HCT116 (cell line): ENCODE results near the gene SIRPB1. TPM values are rescaled to one million over a fixed set of nuclear protein-coding genes. Genes with fewer than 3 reads are reported as not detected.

Experiments used
- ATAC-seq: fragments of 200-7000 bp; cut with Tn5 transposase; 2 replicates; pipeline ENCODE4 v1.9.1; 2020; ENCODE audit warnings: mild to moderate bottlenecking, moderate library complexity
- BruUV-seq: library from RNA; stranded (reverse); fragments of 400-500 nt; replicated peaks from 2 replicates; lab custom pipeline; 2021; lab: Mats Ljungman, UMichigan
- CTCF ChIA-PET: fragments of 300-600 bp; sonication (Branson Sonifier 250); formaldehyde crosslinking; loops from one replicate; lab custom pipeline; 2021; ENCODE audit warnings: antibody characterized with exemption; lab: Charles Lee
- POLR2A ChIA-PET: fragments of 300-600, 350-600 bp; sonication (Branson Sonifier 250); formaldehyde crosslinking; loops from one replicate; lab custom pipeline; 2021; ENCODE audit warnings: antibody characterized with exemption; lab: Charles Lee
- RAD21 ChIA-PET, 2 experiments: fragments of 300-600 bp; sonication (Branson Sonifier 250); formaldehyde crosslinking; loops; one replicate each; lab custom pipeline; 2023; ENCODE audit warnings: low total read pairs in 2 of 2; ENCODE audit not compliant: uncharacterized antibody in 2 of 2, unreplicated experiment in 2 of 2, low non-redundant PET in 1 of 2; lab: Charles Lee
- DNase-seq: peaks from one replicate; pipeline ENCODE4 v3.0.0-alpha.2; 2010; ENCODE audit warnings: low read depth, low spot score
- H2AFZ ChIP-seq: fragments of 200-600 bp; shearing (Covaris generic), sonication (generic); 2 replicates; pipeline ENCODE4 v1.6.1; 2017; ENCODE audit warnings: low read depth, mixed run types, mixed read lengths, antibody characterized with exemption, low read length; ENCODE audit not compliant: poor library complexity, severe bottlenecking
- H3K27ac ChIP-seq: 2 replicates; pipeline ENCODE4 v1.5.1; 2012; ENCODE audit warnings: low read depth, low read length
- H3K27me3 ChIP-seq: fragments of 200-600 bp; sonication (generic); 2 replicates; pipeline ENCODE4 v1.6.1; 2016; ENCODE audit warnings: mixed run types, low read length, mixed read lengths; ENCODE audit not compliant: insufficient read depth
- H3K36me3 ChIP-seq, 2 experiments: fragments of 200-500 bp in 1 of 2; fragments of 200-600 bp in 1 of 2; sonication (Bioruptor generic) in 1 of 2; sonication (generic) in 1 of 2; 2 replicates each; pipeline versions ENCODE4 v1.5.1 to v1.6.1; 2014 to 2016; ENCODE audit warnings: low read length in 2 of 2, inconsistent platforms in 1 of 2, mixed read lengths in 1 of 2, mixed run types in 1 of 2; ENCODE audit not compliant: insufficient read depth in 2 of 2, control insufficient read depth in 1 of 2
- H3K4me1 ChIP-seq, 2 experiments: fragments of 200-600 bp in 1 of 2; sonication (generic) in 1 of 2; 2 replicates each; pipeline versions ENCODE4 v1.5.1 to v1.6.1; 2012 to 2017; ENCODE audit warnings: low read length in 2 of 2, inconsistent platforms in 1 of 2, mild to moderate bottlenecking in 1 of 2, mixed read lengths in 1 of 2, mixed run types in 1 of 2, moderate library complexity in 1 of 2; ENCODE audit not compliant: insufficient read depth in 2 of 2, control insufficient read depth in 1 of 2
- H3K4me2 ChIP-seq: fragments of 200-600 bp; sonication (generic); 2 replicates; pipeline ENCODE4 v1.6.1; 2017; ENCODE audit warnings: mixed run types, low read length, mixed read lengths
- H3K4me3 ChIP-seq, 2 experiments: fragments of 200-600 bp in 1 of 2; sonication (generic) in 1 of 2; replicated peaks in 1 of 2; 2 replicates each; pipeline ENCODE4 v1.5.1; 2011 to 2016; ENCODE audit warnings: low read length in 2 of 2, control low read depth in 1 of 2, low read depth in 1 of 2, mild to moderate bottlenecking in 1 of 2, mixed read lengths in 1 of 2, mixed run types in 1 of 2
- H3K79me2 ChIP-seq: fragments of 200-600 bp; sonication (generic); 2 replicates; pipeline ENCODE4 v1.6.1; 2017; ENCODE audit warnings: mild to moderate bottlenecking, mixed run types, low read length, moderate library complexity, mixed read lengths; ENCODE audit not compliant: insufficient read depth
- H3K9ac ChIP-seq: fragments of 200-600 bp; sonication (generic); 2 replicates; pipeline ENCODE4 v1.6.1; 2016; ENCODE audit warnings: low read length, mixed read lengths
- H3K9me2 ChIP-seq: fragments of 200-600 bp; sonication (generic), shearing (Covaris generic); 2 replicates; pipeline ENCODE4 v1.6.1; 2017; ENCODE audit warnings: mixed run types, mild to moderate bottlenecking, moderate library complexity; ENCODE audit not compliant: insufficient read depth
- H3K9me3 ChIP-seq, 2 experiments: fragments of 200-500 bp in 1 of 2; fragments of 200-600 bp in 1 of 2; sonication (Bioruptor generic) in 1 of 2; sonication (generic) in 1 of 2; 2 replicates each; pipeline ENCODE4 v1.6.1; 2014 to 2017; ENCODE audit warnings: low read length in 2 of 2, mixed read lengths in 2 of 2, inconsistent platforms in 1 of 2, low read depth in 1 of 2, mild to moderate bottlenecking in 1 of 2, mixed run types in 1 of 2, moderate library complexity in 1 of 2; ENCODE audit not compliant: control insufficient read depth in 1 of 2, insufficient read depth in 1 of 2
- H4K20me1 ChIP-seq: fragments of 200-600 bp; sonication (generic), shearing (Covaris generic); 2 replicates; pipeline ENCODE4 v1.6.1; 2017; ENCODE audit warnings: mixed run types, mild to moderate bottlenecking, moderate library complexity; ENCODE audit not compliant: insufficient read depth
- CBX3 ChIP-seq: IDR thresholded peaks from 2 replicates; pipeline ENCODE4 v1.6.1; 2012; ENCODE audit warnings: low read depth
- CEBPB ChIP-seq: IDR thresholded peaks from 2 replicates; pipeline ENCODE4 v1.6.1; 2012; ENCODE audit warnings: low read depth
- EGR1 ChIP-seq: IDR thresholded peaks from 2 replicates; pipeline ENCODE4 v1.6.1; 2012; ENCODE audit warnings: low read depth
- ELF1 ChIP-seq: IDR thresholded peaks from 2 replicates; pipeline ENCODE4 v1.6.1; 2012; ENCODE audit warnings: low read depth, borderline replicate concordance
- EZH2phosphoT487 ChIP-seq: fragments of 200-600 bp; IDR thresholded peaks from 2 replicates; pipeline ENCODE4 v1.6.1; 2018; ENCODE audit warnings: antibody characterized with exemption, borderline replicate concordance
- JUND ChIP-seq: IDR thresholded peaks from 2 replicates; pipeline ENCODE4 v1.6.1; 2012
- POLR2A ChIP-seq: IDR thresholded peaks from 2 replicates; pipeline ENCODE4 v1.7.0; 2011; ENCODE audit warnings: borderline replicate concordance; ENCODE audit not compliant: insufficient read depth, insufficient read length; ENCODE audit errors: extremely low read depth
- POLR2AphosphoS5 ChIP-seq: IDR thresholded peaks from 2 replicates; pipeline ENCODE4 v1.6.1; 2011; ENCODE audit warnings: mild to moderate bottlenecking, low read depth, low read length, moderate library complexity
- RAD21 ChIP-seq: IDR thresholded peaks from 2 replicates; pipeline ENCODE4 v1.6.1; 2012; ENCODE audit warnings: low read depth, mild to moderate bottlenecking
- TCF7L2 ChIP-seq: IDR thresholded peaks from 2 replicates; pipeline ENCODE4 v1.7.0; 2011; ENCODE audit warnings: borderline replicate concordance, inconsistent platforms; ENCODE audit not compliant: insufficient read depth, insufficient read length; ENCODE audit errors: extremely low read depth
- ZFX ChIP-seq: fragments of 450-650 bp; IDR thresholded peaks from 2 replicates; pipeline ENCODE4 v1.6.1; 2017
- ZNF274 ChIP-seq: fragments of 200-500 bp; sonication (Bioruptor generic); IDR thresholded peaks from 2 replicates; pipeline ENCODE4 v1.6.1; 2014; ENCODE audit warnings: mild to moderate bottlenecking, low read depth, low read length, inconsistent platforms
- intact Hi-C: fragments of 100-400 bp; cut with micrococcal nuclease; formaldehyde crosslinking; loops from 2 replicates; pipeline ENCODE4 v1.10.0; 2022
- total RNA-seq: library from RNA; stranded (reverse); gene quantifications from one replicate; pipeline ENCODE4 v1.2.1, GENCODE V29; 2021; ENCODE audit not compliant: unreplicated experiment
- TF ChIP-seq, protein P1 (sequence below): IDR thresholded peaks from 2 replicates; pipeline ENCODE4 v1.6.1; 2012
- TF ChIP-seq, protein P2 (sequence below): IDR thresholded peaks from 2 replicates; pipeline ENCODE4 v1.6.1; 2012
- TF ChIP-seq, protein P3 (sequence below): IDR thresholded peaks from 2 replicates; pipeline ENCODE4 v1.6.1; 2012; ENCODE audit warnings: low read depth
- TF ChIP-seq, protein P4 (sequence below): IDR thresholded peaks from 2 replicates; pipeline ENCODE4 v1.6.1; 2011; ENCODE audit warnings: mild to moderate bottlenecking, low read length, moderate library complexity; ENCODE audit not compliant: insufficient replicate concordance; ENCODE audit errors: extremely low read depth

SIRPB1 gene
- total RNA-seq, 1 experiment from 2014 or later, result 1.9 TPM

- Histone ChIP-seq H3K27me3 (peaks cover 17% of the 10 kb centered on the region; the same call in 1 of the 2 replicates), H4K20me1 (no peaks in the 10 kb centered on the region), H3K27ac (no peak overlapping the region), H3K79me2 (no peaks in the 10 kb centered on the region), H3K9me3 (no peaks in the 10 kb centered on the region), H3K9me2 (no peaks in the 10 kb centered on the region), H3K4me2 (no peak overlapping the region), H3K4me1 (no peaks in the 10 kb centered on the region), H3K9ac (no peak overlapping the region), H2AFZ (no peak overlapping the region), H3K4me3 (no peak overlapping the region), H3K36me3 (no peaks in the 10 kb centered on the region)
- ATAC-seq (no peak), DNase-seq (no peak)
- ChIA-PET CTCF (no interaction called here), POLR2A (no interaction called here), RAD21 (no interaction called here)
- intact Hi-C loops, result no loop called here
- BruUV-seq, result no TSS peak
- no peak for TF ChIP-seq RAD21
- TF ChIP-seq, all 23 proteins: peak for 0
Measured at GRCh38 chr20:1667502-1668085, 47.8 kb upstream of the SIRPB1 start.

- H3K27me3 ChIP-seq, result peaks cover 24% of the 10 kb centered on the region; the same call in 1 of the 2 replicates
- BruUV-seq, result no TSS peak
- H3K9me2 ChIP-seq, result no peaks in the 10 kb centered on the region
- H3K4me2 ChIP-seq, result no peak overlapping the region
- no peaks in the 10 kb centered on the region for H3K4me1 ChIP-seq
- no peaks in the 10 kb centered on the region for H3K36me3 ChIP-seq
- ATAC-seq (no peak), DNase-seq (no peak)
- ChIA-PET CTCF (no interaction called here), RAD21 (no interaction called here), POLR2A (no interaction called here)
- H2AFZ ChIP-seq, result no peak overlapping the region
- H3K9me3 ChIP-seq, result no peaks in the 10 kb centered on the region
- no peak overlapping the region for H3K4me3 ChIP-seq
- no peak overlapping the region for H3K27ac ChIP-seq
- no peaks in the 10 kb centered on the region for H3K79me2 ChIP-seq
- H4K20me1 ChIP-seq, result no peaks in the 10 kb centered on the region
- no peak overlapping the region for H3K9ac ChIP-seq
- intact Hi-C loops, result no loop called here
- TF ChIP-seq CBX3, result no peak
- TF ChIP-seq CEBPB, result no peak
- TF ChIP-seq ZFX, result no peak
- no peak for TF ChIP-seq TCF7L2
- TF ChIP-seq, protein P1, sequence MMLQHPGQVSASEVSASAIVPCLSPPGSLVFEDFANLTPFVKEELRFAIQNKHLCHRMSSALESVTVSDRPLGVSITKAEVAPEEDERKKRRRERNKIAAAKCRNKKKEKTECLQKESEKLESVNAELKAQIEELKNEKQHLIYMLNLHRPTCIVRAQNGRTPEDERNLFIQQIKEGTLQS, result no peak
- no peak for TF ChIP-seq JUND
- TF ChIP-seq RAD21, result no peak
- TF ChIP-seq, protein P2, sequence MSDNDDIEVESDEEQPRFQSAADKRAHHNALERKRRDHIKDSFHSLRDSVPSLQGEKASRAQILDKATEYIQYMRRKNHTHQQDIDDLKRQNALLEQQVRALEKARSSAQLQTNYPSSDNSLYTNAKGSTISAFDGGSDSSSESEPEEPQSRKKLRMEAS, result no peak
- no peak for TF ChIP-seq ZNF274
- TF ChIP-seq, protein P3, sequence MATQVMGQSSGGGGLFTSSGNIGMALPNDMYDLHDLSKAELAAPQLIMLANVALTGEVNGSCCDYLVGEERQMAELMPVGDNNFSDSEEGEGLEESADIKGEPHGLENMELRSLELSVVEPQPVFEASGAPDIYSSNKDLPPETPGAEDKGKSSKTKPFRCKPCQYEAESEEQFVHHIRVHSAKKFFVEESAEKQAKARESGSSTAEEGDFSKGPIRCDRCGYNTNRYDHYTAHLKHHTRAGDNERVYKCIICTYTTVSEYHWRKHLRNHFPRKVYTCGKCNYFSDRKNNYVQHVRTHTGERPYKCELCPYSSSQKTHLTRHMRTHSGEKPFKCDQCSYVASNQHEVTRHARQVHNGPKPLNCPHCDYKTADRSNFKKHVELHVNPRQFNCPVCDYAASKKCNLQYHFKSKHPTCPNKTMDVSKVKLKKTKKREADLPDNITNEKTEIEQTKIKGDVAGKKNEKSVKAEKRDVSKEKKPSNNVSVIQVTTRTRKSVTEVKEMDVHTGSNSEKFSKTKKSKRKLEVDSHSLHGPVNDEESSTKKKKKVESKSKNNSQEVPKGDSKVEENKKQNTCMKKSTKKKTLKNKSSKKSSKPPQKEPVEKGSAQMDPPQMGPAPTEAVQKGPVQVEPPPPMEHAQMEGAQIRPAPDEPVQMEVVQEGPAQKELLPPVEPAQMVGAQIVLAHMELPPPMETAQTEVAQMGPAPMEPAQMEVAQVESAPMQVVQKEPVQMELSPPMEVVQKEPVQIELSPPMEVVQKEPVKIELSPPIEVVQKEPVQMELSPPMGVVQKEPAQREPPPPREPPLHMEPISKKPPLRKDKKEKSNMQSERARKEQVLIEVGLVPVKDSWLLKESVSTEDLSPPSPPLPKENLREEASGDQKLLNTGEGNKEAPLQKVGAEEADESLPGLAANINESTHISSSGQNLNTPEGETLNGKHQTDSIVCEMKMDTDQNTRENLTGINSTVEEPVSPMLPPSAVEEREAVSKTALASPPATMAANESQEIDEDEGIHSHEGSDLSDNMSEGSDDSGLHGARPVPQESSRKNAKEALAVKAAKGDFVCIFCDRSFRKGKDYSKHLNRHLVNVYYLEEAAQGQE, result no peak
- TF ChIP-seq EZH2phosphoT487, result no peak
- TF ChIP-seq EGR1, result no peak
- TF ChIP-seq, protein P4, sequence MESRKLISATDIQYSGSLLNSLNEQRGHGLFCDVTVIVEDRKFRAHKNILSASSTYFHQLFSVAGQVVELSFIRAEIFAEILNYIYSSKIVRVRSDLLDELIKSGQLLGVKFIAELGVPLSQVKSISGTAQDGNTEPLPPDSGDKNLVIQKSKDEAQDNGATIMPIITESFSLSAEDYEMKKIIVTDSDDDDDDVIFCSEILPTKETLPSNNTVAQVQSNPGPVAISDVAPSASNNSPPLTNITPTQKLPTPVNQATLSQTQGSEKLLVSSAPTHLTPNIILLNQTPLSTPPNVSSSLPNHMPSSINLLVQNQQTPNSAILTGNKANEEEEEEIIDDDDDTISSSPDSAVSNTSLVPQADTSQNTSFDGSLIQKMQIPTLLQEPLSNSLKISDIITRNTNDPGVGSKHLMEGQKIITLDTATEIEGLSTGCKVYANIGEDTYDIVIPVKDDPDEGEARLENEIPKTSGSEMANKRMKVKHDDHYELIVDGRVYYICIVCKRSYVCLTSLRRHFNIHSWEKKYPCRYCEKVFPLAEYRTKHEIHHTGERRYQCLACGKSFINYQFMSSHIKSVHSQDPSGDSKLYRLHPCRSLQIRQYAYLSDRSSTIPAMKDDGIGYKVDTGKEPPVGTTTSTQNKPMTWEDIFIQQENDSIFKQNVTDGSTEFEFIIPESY, result no peak
- no peak for TF ChIP-seq ELF1
- TF ChIP-seq POLR2AphosphoS5, result no peak
- no peak for TF ChIP-seq POLR2A
Measured at GRCh38 chr20:1666802-1667201, 47.0 kb upstream of the SIRPB1 start.
